GM12878 (cell line): ENCODE measurements around the gene CPSF3.

Experiments used
- ESRRA ChIP-seq: IDR thresholded peaks from 2 replicates; pipeline ENCODE4 v1.6.1; 2012; ENCODE audit warnings: mild to moderate bottlenecking, low read length, improper control_type of control experiment
- HDGF ChIP-seq: fragments of 450-650 bp; IDR thresholded peaks from 2 replicates; pipeline ENCODE4 v1.6.1; 2016; ENCODE audit warnings: antibody characterized with exemption
- MTA2 ChIP-seq: fragments of 450-650 bp; IDR thresholded peaks from 2 replicates; pipeline ENCODE4 v1.6.1; 2016; ENCODE audit warnings: low read depth, mild to moderate bottlenecking, moderate library complexity
- MXI1 ChIP-seq: fragments of 150-350 bp; IDR thresholded peaks from 2 replicates; pipeline ENCODE4 v1.6.1; 2011; ENCODE audit warnings: low read depth, mild to moderate bottlenecking, inconsistent platforms, low read length, improper control_type of control experiment
- POLR2A ChIP-seq: IDR thresholded peaks from 2 replicates; pipeline ENCODE4 v1.6.1; 2011; ENCODE audit warnings: low read depth, mild to moderate bottlenecking, low read length
- POLR2AphosphoS5 ChIP-seq: IDR thresholded peaks from 2 replicates; pipeline ENCODE4 v1.6.1; 2011; ENCODE audit warnings: mild to moderate bottlenecking, low read length, inconsistent platforms
- SMC3 ChIP-seq: IDR thresholded peaks from 2 replicates; pipeline ENCODE4 v1.6.1; 2011; ENCODE audit warnings: low read length, improper control_type of control experiment, borderline replicate concordance
- TAF1 ChIP-seq: IDR thresholded peaks from 2 replicates; pipeline ENCODE4 v1.6.1; 2011; ENCODE audit warnings: mild to moderate bottlenecking, low read depth, low read length, borderline replicate concordance
- TF ChIP-seq, protein P1 (sequence below), 3 experiments: IDR thresholded peaks in 2 of 3; conservative IDR thresholded peaks in 1 of 3; 2 replicates each; pipeline ENCODE4 v1.5.1; 2011; ENCODE audit warnings: low read depth in 3 of 3, low read length in 3 of 3, mild to moderate bottlenecking in 3 of 3, control low read depth in 2 of 3, moderate library complexity in 2 of 3, inconsistent platforms in 1 of 3, mixed read lengths in 1 of 3; ENCODE audit not compliant: control insufficient read depth in 2 of 3, insufficient read depth in 1 of 3; ENCODE audit errors: extremely low read depth in 1 of 3
- TF ChIP-seq, protein P2 (sequence below): fragments of 450-650 bp; IDR thresholded peaks from 2 replicates; pipeline ENCODE4 v1.6.1; 2017; ENCODE audit warnings: mild to moderate bottlenecking, moderate library complexity
- TF ChIP-seq, protein P3 (sequence below): fragments of 150-350 bp; IDR thresholded peaks from 2 replicates; pipeline ENCODE4 v1.6.1; 2016; ENCODE audit warnings: low read depth, low read length
- TF ChIP-seq, protein P4 (sequence below): IDR thresholded peaks from 2 replicates; pipeline ENCODE4 v1.6.1; 2011; ENCODE audit warnings: low read depth, mild to moderate bottlenecking, low read length, moderate library complexity, borderline replicate concordance; ENCODE audit errors: extremely low read depth
- TF ChIP-seq, protein P5 (sequence below): fragments of 450-650 bp; IDR thresholded peaks from 2 replicates; pipeline ENCODE4 v1.6.1; 2014; ENCODE audit warnings: mild to moderate bottlenecking

DNA sequence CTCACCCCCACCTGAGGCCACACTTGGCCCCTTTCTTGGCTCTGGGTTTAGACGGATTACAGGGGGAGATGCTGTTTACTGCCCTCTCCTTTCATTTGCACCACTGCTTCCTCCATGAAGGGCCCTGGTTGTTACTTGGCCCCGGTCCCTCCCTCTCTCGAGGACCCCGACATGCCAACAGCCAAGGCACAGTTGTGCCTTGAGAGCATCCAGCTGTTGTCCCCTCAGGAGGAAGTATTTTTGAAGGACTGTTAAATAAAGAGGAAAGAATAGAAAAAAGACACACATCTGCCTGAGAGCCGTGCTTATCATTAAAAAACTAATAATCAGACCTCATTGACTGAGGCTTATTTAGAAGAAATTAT, 44.1 kb upstream of the CPSF3 start:
- TF ChIP-seq HDGF = no peak
- TF ChIP-seq MXI1 = no peak
- TF ChIP-seq, protein P1, sequence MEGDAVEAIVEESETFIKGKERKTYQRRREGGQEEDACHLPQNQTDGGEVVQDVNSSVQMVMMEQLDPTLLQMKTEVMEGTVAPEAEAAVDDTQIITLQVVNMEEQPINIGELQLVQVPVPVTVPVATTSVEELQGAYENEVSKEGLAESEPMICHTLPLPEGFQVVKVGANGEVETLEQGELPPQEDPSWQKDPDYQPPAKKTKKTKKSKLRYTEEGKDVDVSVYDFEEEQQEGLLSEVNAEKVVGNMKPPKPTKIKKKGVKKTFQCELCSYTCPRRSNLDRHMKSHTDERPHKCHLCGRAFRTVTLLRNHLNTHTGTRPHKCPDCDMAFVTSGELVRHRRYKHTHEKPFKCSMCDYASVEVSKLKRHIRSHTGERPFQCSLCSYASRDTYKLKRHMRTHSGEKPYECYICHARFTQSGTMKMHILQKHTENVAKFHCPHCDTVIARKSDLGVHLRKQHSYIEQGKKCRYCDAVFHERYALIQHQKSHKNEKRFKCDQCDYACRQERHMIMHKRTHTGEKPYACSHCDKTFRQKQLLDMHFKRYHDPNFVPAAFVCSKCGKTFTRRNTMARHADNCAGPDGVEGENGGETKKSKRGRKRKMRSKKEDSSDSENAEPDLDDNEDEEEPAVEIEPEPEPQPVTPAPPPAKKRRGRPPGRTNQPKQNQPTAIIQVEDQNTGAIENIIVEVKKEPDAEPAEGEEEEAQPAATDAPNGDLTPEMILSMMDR (IDR thresholded peaks at IDR 0.05 in 2 of 3, conservative IDR thresholded peaks at IDR 0.05 in 1 of 3; ENCODE audit: control insufficient read depth in 2 of 3, extremely low read depth in 1 of 3, insufficient read depth in 1 of 3, low read depth in 3 of 3, low read length in 3 of 3) = no peak
- TF ChIP-seq, protein P2, sequence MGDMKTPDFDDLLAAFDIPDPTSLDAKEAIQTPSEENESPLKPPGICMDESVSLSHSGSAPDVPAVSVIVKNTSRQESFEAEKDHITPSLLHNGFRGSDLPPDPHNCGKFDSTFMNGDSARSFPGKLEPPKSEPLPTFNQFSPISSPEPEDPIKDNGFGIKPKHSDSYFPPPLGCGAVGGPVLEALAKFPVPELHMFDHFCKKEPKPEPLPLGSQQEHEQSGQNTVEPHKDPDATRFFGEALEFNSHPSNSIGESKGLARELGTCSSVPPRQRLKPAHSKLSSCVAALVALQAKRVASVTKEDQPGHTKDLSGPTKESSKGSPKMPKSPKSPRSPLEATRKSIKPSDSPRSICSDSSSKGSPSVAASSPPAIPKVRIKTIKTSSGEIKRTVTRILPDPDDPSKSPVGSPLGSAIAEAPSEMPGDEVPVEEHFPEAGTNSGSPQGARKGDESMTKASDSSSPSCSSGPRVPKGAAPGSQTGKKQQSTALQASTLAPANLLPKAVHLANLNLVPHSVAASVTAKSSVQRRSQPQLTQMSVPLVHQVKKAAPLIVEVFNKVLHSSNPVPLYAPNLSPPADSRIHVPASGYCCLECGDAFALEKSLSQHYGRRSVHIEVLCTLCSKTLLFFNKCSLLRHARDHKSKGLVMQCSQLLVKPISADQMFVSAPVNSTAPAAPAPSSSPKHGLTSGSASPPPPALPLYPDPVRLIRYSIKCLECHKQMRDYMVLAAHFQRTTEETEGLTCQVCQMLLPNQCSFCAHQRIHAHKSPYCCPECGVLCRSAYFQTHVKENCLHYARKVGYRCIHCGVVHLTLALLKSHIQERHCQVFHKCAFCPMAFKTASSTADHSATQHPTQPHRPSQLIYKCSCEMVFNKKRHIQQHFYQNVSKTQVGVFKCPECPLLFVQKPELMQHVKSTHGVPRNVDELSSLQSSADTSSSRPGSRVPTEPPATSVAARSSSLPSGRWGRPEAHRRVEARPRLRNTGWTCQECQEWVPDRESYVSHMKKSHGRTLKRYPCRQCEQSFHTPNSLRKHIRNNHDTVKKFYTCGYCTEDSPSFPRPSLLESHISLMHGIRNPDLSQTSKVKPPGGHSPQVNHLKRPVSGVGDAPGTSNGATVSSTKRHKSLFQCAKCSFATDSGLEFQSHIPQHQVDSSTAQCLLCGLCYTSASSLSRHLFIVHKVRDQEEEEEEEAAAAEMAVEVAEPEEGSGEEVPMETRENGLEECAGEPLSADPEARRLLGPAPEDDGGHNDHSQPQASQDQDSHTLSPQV = no peak
- TF ChIP-seq SMC3 = no peak
- no peak for TF ChIP-seq POLR2A
- TF ChIP-seq, protein P3, sequence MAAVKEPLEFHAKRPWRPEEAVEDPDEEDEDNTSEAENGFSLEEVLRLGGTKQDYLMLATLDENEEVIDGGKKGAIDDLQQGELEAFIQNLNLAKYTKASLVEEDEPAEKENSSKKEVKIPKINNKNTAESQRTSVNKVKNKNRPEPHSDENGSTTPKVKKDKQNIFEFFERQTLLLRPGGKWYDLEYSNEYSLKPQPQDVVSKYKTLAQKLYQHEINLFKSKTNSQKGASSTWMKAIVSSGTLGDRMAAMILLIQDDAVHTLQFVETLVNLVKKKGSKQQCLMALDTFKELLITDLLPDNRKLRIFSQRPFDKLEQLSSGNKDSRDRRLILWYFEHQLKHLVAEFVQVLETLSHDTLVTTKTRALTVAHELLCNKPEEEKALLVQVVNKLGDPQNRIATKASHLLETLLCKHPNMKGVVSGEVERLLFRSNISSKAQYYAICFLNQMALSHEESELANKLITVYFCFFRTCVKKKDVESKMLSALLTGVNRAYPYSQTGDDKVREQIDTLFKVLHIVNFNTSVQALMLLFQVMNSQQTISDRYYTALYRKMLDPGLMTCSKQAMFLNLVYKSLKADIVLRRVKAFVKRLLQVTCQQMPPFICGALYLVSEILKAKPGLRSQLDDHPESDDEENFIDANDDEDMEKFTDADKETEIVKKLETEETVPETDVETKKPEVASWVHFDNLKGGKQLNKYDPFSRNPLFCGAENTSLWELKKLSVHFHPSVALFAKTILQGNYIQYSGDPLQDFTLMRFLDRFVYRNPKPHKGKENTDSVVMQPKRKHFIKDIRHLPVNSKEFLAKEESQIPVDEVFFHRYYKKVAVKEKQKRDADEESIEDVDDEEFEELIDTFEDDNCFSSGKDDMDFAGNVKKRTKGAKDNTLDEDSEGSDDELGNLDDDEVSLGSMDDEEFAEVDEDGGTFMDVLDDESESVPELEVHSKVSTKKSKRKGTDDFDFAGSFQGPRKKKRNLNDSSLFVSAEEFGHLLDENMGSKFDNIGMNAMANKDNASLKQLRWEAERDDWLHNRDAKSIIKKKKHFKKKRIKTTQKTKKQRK = no peak
- TF ChIP-seq MTA2 = no peak
- TF ChIP-seq ESRRA = no peak
- TF ChIP-seq, protein P4, sequence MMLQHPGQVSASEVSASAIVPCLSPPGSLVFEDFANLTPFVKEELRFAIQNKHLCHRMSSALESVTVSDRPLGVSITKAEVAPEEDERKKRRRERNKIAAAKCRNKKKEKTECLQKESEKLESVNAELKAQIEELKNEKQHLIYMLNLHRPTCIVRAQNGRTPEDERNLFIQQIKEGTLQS = no peak
- TF ChIP-seq, protein P5, sequence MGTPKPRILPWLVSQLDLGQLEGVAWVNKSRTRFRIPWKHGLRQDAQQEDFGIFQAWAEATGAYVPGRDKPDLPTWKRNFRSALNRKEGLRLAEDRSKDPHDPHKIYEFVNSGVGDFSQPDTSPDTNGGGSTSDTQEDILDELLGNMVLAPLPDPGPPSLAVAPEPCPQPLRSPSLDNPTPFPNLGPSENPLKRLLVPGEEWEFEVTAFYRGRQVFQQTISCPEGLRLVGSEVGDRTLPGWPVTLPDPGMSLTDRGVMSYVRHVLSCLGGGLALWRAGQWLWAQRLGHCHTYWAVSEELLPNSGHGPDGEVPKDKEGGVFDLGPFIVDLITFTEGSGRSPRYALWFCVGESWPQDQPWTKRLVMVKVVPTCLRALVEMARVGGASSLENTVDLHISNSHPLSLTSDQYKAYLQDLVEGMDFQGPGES = no peak
- TF ChIP-seq TAF1 = no peak
- TF ChIP-seq POLR2AphosphoS5 = no peak
